Amniotic stem cell (primary cell): Measurements from ENCODE around the gene SH3GL3.

Source experiments
- DNase-seq: peaks from one replicate; lab custom pipeline; 2025; lab: John Stamatoyannopoulos, UW

SH3GL3 gene

GRCh38 chr15:83569341-83569740 lies 122.2 kb downstream of the SH3GL3 start:
- no peak for DNase-seq

GRCh38 chr15:83570756-83571155 lies 123.6 kb downstream of the SH3GL3 start:
- no peak for DNase-seq

- DNase-seq: no peak
Measured at GRCh38 chr15:83571820-83572707, 124.9 kb downstream of the SH3GL3 start.

GRCh38 chr15:83574345-83574744 lies 127.2 kb downstream of the SH3GL3 start:
- no peak for DNase-seq

- DNase-seq: no peak
Measured at GRCh38 chr15:83578691-83579090, 131.6 kb downstream of the SH3GL3 start.

GRCh38 chr15:83581381-83581780 lies 134.2 kb downstream of the SH3GL3 start:
- DNase-seq: no peak

- DNase-seq: no peak
Measured at GRCh38 chr15:83582381-83582780, 135.2 kb downstream of the SH3GL3 start.

- no peak for DNase-seq
Measured at GRCh38 chr15:83585601-83586335, 138.6 kb downstream of the SH3GL3 start.

GRCh38 chr15:83587091-83587490 lies 139.9 kb downstream of the SH3GL3 start:
- DNase-seq: no peak

- no peak for DNase-seq
Measured at GRCh38 chr15:83588441-83588840, 141.3 kb downstream of the SH3GL3 start.

GRCh38 chr15:83592370-83593040 lies 145.4 kb downstream of the SH3GL3 start:
- DNase-seq: no peak

GRCh38 chr15:83595191-83595590 lies 148.1 kb downstream of the SH3GL3 start:
- no peak for DNase-seq

- no peak for DNase-seq
Measured at GRCh38 chr15:83598031-83598430, 150.9 kb downstream of the SH3GL3 start.

GRCh38 chr15:83602021-83602420 lies 154.9 kb downstream of the SH3GL3 start:
- no peak for DNase-seq

- DNase-seq: no peak
Measured at GRCh38 chr15:83604549-83604948, 157.4 kb downstream of the SH3GL3 start.

GRCh38 chr15:83605111-83605945 lies 158.2 kb downstream of the SH3GL3 start:
- no peak for DNase-seq

- DNase-seq: no peak
Measured at GRCh38 chr15:83610132-83610531, 163.0 kb downstream of the SH3GL3 start.

GRCh38 chr15:83610901-83611685 lies 164.0 kb downstream of the SH3GL3 start:
- no peak for DNase-seq

- no peak for DNase-seq
Measured at GRCh38 chr15:83612226-83612625, 165.1 kb downstream of the SH3GL3 start.

- no peak for DNase-seq
Measured at GRCh38 chr15:83612898-83613635, 165.9 kb downstream of the SH3GL3 start.
